ENCODE measurements around the gene AEBP2.
"Not testable (repeated sequence)": the region's sequence is repeated elsewhere in the genome, so short reads cannot be mapped to it uniquely, and the experiment has no call there.

AEBP2 gene

GRCh38 chr12:19544353-19544752 lies 105.1 kb downstream of the AEBP2 start:
- no peak overlapping the region for H3K4me3 ChIP-seq (ENCODE audit: low read depth, low read length)
- no peak for TF ChIP-seq CTCF (IDR thresholded peaks at IDR 0.05; ENCODE audit: low read depth, low read length)

DNA sequence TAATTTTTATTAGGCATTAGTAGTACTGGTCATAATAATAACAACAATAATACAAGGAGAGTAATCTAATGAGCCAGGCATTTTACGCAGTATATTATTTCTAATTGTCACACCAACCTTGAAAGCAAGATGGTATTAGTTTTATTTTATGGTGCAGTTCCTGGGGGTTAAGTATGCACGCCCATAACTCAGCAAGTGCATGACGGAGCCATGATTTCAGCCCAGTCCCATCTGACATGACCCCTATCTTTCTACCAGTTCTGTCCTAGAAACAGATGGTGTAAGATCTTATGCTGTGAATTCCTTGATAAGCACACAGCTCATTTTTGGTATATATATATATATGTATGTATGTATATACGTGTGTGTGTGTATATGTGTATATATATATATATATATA lies 106.0 kb downstream of the AEBP2 start:
- no peak for TF ChIP-seq CTCF (IDR thresholded peaks at IDR 0.05; ENCODE audit: low read depth, low read length)
- H3K4me3 ChIP-seq (ENCODE audit: low read depth, low read length) = no peak overlapping the region

DNA sequence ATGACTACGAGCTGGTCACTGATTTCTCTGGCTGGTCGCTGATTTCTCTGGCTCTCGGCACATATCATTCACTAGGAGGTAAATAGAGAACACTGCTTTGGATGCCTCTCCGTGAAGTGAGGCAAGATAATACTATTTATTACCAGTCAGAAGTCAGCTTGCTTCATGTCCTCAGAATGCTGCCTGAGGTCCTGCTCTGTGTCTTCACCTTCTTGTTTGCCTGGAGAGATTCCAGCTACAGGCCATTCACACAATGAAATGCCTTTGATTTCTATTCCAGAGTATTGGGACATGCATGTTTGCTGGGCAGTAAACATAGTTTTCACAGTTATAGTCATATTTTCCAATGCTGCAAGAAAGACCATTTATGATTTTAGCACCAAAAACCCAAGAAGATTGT lies 106.7 kb downstream of the AEBP2 start:
- no peak overlapping the region; the same call in 1 of the 2 replicates for H3K4me3 ChIP-seq (ENCODE audit: low read depth, low read length)
- TF ChIP-seq CTCF (IDR thresholded peaks at IDR 0.05; ENCODE audit: low read depth, low read length) = no peak

DNA sequence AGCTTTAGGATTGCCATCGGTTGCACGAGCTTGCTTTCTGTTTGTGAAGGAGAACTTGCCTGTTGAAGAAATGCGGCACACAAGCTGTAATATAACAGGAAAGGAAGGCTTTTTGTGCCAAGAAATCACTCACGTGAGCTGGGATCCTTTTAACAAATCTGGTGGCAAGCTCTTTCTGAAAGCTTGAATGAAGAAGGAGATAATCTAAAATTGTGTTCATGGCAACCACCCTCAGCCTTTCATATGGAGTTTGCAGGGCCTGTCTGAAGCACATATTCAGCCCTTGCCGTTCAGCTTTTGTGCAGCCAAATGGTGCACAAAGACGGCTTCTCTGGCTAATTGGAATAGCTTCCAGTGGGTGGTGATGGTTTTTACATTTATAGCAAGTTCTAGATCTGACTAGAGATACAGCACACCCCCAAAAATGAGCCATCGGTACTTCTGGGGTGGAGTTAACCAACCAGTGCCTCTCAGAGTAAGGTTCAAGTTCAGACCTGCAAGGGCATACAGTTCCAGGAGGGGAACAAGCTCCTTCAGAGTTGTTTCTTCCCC lies 107.4 kb downstream of the AEBP2 start:
- no peak for TF ChIP-seq CTCF (IDR thresholded peaks at IDR 0.05; ENCODE audit: low read depth, low read length)
- peak overlapping the region; percentile 20; the same call in 1 of the 2 replicates for H3K4me3 ChIP-seq (ENCODE audit: low read depth, low read length)

DNA sequence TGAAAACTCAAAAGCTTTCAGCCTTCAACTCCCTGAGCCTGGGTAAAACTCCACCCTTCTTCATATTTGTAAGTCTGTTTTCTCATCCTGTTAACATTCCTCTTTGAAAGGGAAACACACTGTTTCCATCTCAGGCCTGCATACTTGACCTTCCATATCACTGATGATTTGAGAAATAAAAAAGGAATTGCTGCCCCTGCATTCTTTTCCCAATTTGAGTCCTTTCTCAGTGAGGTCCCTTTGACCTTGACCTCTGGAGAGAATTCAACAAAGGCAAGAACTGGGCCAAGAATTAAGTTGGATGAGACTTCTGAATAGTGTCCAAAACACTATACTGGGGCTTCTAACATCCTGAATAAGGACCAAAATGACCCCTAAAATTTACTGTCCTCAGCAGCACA lies 108.0 kb downstream of the AEBP2 start:
- no peak overlapping the region for H3K4me3 ChIP-seq (ENCODE audit: low read depth, low read length)
- no peak for TF ChIP-seq CTCF (IDR thresholded peaks at IDR 0.05; ENCODE audit: low read depth, low read length)

DNA sequence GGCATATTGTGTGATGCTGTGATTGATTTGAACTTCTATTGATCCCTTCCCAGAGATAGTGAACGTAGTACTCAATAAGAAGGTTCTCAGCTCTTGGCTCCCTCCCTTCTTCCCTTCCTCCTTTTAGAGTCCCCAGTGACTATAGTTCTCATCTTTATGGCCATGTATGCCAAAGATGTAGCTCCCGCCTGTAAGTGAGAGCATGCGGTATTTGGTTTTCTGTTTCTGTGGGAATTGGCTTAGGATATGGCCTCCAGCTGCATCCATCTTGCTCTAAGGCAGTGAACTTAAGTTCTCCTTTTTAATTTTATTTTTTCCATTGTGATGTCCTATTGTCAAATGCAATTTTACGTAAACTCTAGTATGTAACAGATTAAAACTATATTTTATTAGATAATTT lies 109.5 kb downstream of the AEBP2 start:
- no peak overlapping the region for H3K4me3 ChIP-seq (ENCODE audit: low read depth, low read length)
- TF ChIP-seq CTCF (IDR thresholded peaks at IDR 0.05; ENCODE audit: low read depth, low read length) = no peak

- no peak overlapping the region for H3K4me3 ChIP-seq (ENCODE audit: low read depth, low read length)
- no peak for TF ChIP-seq CTCF (IDR thresholded peaks at IDR 0.05; ENCODE audit: low read depth, low read length)
These were observed 111.3 kb downstream of the AEBP2 start for GRCh38 chr12:19550626-19551025.

DNA sequence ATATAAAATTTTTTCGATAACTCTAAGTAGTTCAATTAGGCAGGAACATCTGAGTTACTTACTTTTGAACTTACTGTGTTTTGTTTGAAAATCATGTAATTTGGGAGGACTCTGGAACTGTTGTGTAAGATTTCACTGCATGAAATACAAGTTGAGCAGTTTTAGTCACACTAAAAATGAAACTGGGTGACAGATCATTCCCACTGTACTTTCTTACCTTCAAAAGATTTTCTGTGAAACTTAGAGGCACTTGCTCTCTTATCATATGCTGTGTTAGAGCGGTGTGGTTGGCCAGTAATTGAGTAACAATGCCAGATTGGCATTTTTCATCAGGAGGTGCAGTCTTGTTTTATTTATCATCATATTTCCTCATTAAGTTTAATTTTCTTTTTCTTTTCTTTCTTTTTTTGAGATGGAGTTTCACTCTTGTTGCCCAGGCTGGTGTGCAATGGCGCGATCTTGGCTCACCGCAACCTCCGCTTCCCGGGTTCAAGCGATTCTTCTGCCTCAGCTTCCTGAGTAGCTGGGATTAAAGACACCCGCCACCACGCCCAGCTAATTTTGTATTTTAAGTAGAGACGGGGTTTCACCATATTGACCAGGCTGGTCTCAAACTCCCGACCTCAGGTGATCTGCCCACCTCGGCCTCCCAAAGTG lies 113.3 kb downstream of the AEBP2 start:
- not testable (repeated sequence) for H3K4me3 ChIP-seq (ENCODE audit: low read depth, low read length)
